HUES64 (cell line): ENCODE results near the gene ADAMTSL3.
"Not testable (repeated sequence)": the region's sequence is repeated elsewhere in the genome, so short reads cannot be mapped to it uniquely, and the experiment has no call there.

Experiments used
- H3K27ac ChIP-seq: 2 replicates; pipeline ENCODE4 v1.7.0; 2013; ENCODE audit warnings: low read depth, low read length, inconsistent platforms
- H3K27me3 ChIP-seq: 2 replicates; pipeline ENCODE4 v1.6.1; 2013; ENCODE audit warnings: mild to moderate bottlenecking, low read length; ENCODE audit not compliant: insufficient read depth
- H3K36me3 ChIP-seq: 2 replicates; pipeline ENCODE4 v1.6.1; 2013; ENCODE audit warnings: mild to moderate bottlenecking, low read length; ENCODE audit not compliant: insufficient read depth
- H3K4me1 ChIP-seq: 2 replicates; pipeline ENCODE4 v1.6.1; 2013; ENCODE audit warnings: mild to moderate bottlenecking, low read length, moderate library complexity; ENCODE audit not compliant: insufficient read depth
- H3K4me3 ChIP-seq: 2 replicates; pipeline ENCODE4 v1.5.1; 2013; ENCODE audit warnings: mild to moderate bottlenecking, low read length, moderate library complexity
- H3K9ac ChIP-seq: 2 replicates; pipeline ENCODE4 v1.6.1; 2013; ENCODE audit warnings: mild to moderate bottlenecking, low read depth, low read length
- H3K9me3 ChIP-seq: 2 replicates; pipeline ENCODE4 v1.6.1; 2013; ENCODE audit warnings: low read depth, low read length; ENCODE audit not compliant: insufficient read depth
- WGBS: fragments of 150-250, 120-280 bp; methylation state at CpG from one replicate; pipeline ENCODE4 v1.1.7; 2013; ENCODE audit warnings: missing lambda C conversion rate; 5-methylcytosine and 5-hydroxymethylcytosine counted together

The ADAMTSL3 gene

GRCh38 chr15:84080778-84081084 is 426.8 kb downstream of the ADAMTSL3 start:
- 21% methylated on average over 7 of the region's 9 CpGs for WGBS
- Histone ChIP-seq H3K27me3 (peaks cover 57% of the 10 kb centered on the region), H3K4me3 (peak overlapping the region; percentile 78)
- not testable (repeated sequence) for H3K9ac ChIP-seq, H3K9me3 ChIP-seq, H3K36me3 ChIP-seq, H3K4me1 ChIP-seq, H3K27ac ChIP-seq

DNA sequence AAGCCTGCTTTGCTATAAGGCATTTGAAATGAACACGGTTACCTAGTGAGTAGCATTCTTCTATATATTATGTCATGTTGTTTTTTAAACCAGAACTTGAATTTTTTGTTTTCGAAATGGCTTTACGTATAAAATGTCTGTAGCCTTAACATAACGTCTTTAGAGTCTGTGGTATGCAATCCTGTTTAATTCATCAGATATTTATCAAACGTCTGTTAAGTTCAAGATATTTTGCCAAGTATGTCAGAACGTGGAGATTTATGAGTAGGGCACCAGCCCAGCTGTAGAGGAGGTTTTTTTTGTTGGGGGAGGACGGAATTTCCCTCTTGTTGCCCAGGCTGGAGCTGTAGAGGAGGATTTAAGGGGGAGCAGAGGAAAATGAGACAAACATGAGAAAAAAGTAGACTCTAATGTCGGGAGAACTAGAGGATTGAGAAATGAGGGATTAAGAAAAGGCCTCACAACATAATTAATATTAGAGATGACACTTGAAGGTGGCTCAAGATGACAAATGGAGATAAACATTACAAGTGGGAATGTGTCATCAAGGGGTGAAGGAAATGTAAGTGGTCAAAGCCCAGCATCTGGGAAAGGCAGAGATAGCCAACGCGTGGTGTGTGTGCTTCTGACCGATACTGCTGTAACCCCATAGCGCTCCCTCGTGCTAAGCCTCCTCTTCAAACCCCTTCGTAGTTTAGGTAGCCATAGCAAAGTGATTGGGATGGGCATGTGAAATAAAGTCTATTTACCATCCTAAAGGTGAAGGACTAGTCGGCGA is 427.7 kb downstream of the ADAMTSL3 start:
- Histone ChIP-seq H3K9ac (no peak overlapping the region), H3K9me3 (no peaks in the 10 kb centered on the region), H3K27ac (no peak overlapping the region), H3K27me3 (peaks cover 57% of the 10 kb centered on the region), H3K36me3 (no peaks in the 10 kb centered on the region), H3K4me3 (no peak overlapping the region), H3K4me1 (no peaks in the 10 kb centered on the region)
- WGBS: 91% methylated on average over 16 of the region's 16 CpGs

DNA sequence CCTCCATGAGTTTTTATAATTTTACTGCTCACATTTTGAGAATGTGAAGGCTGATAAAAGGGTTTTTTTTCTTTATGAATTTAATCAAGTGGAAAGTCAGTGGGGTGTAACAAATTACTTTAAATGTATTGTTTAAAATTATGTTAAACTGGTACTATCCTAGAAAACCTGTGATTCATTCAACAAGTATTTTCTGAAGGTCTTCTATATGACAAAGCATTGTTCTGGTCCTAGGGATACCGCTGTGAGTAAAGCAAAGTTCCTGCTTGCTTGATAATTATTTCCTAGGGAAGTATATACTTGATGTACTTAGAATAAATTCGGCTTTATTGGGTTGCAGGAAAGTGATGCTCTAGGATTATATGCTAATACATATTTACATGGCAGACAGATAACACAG is 428.8 kb downstream of the ADAMTSL3 start:
- Histone ChIP-seq H3K36me3 (no peaks in the 10 kb centered on the region), H3K4me3 (no peak overlapping the region), H3K9me3 (no peaks in the 10 kb centered on the region), H3K27ac (no peak overlapping the region), H3K9ac (no peak overlapping the region), H3K27me3 (peaks cover 55% of the 10 kb centered on the region), H3K4me1 (no peaks in the 10 kb centered on the region)
- WGBS: 89% methylated on average over 2 of the region's 2 CpGs

DNA sequence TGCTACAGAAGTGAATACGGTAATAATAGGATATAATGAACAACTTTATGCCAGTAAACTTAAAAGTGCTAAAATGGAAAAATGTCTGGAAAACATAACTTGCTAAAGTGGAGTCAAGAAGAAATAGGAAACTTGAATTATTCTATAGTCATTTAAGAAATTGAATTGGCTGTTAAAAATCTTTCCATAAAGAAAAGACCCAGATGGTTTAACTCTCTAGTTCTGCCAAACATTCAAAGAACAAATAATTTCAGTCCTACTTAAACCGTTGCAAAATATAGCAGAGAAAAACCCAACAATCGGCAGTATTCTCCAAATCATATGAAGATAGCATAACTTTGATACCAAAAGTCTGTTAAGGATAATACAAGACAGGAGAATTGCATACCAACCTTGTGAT is 432.1 kb downstream of the ADAMTSL3 start:
- H3K4me1 ChIP-seq, H3K9me3 ChIP-seq, H3K4me3 ChIP-seq, H3K27ac ChIP-seq, H3K9ac ChIP-seq, H3K36me3 ChIP-seq: not testable (repeated sequence)
- 76% methylated on average over 3 of the region's 3 CpGs for WGBS
- peaks cover 28% of the 10 kb centered on the region for H3K27me3 ChIP-seq
